Right atrium auricular region (tissue), 2 donors: ENCODE results near the gene PPP1R26. TPM values are rescaled to one million over a fixed set of nuclear protein-coding genes. Genes with fewer than 3 reads are reported as not detected.

Experiments used
- DNase-seq: peaks from one replicate; pipeline ENCODE4 v3.0.0-alpha.2; 2019; ENCODE audit warnings: low spot score
- H3K27ac ChIP-seq, 2 donors: fragments of 200-600 bp; sonication (generic); 1 replicate in 1 of 2; 2 replicates in 1 of 2; pipeline ENCODE4 v1.5.1; 2016 to 2019
- H3K27me3 ChIP-seq, 2 donors: fragments of 200-600 bp; sonication (generic); one replicate each; pipeline versions ENCODE4 v1.5.1 to v1.6.0; 2017 to 2019
- H3K36me3 ChIP-seq: fragments of 200-600 bp; sonication (generic); one replicate; pipeline ENCODE4 v1.5.1; 2016
- H3K4me1 ChIP-seq, 2 donors: fragments of 200-600 bp; sonication (generic); one replicate each; pipeline versions ENCODE4 v1.5.1 to v1.6.0; 2017 to 2019
- H3K4me3 ChIP-seq, 2 donors: fragments of 200-600 bp; sonication (generic); 1 replicate in 1 of 2; 2 replicates in 1 of 2; pipeline ENCODE4 v1.5.1; 2017 to 2019; ENCODE audit warnings: mild to moderate bottlenecking in 1 of 2, moderate library complexity in 1 of 2
- H3K9me3 ChIP-seq, 2 donors: fragments of 200-600 bp; sonication (generic); one replicate each; pipeline ENCODE4 v1.5.1; 2019
- CTCF ChIP-seq, 2 donors: fragments of 200-600 bp; sonication (generic); IDR thresholded peaks; one replicate each; pipeline ENCODE4 v1.5.1; 2019; ENCODE audit warnings: antibody characterized with exemption in 2 of 2
- total RNA-seq, 2 donors: library from RNA; depleted of rRNA; stranded (reverse); fragments of >200 nt; gene quantifications; one replicate each; pipeline ENCODE4 v1.1.0, GENCODE V29; 2016

Gene PPP1R26
- total RNA-seq, 2 donors from 2014 or later: 17.4 to 18.7 TPM

GRCh38 chr9:135498381-135499126 is 19.0 kb downstream of the PPP1R26 start:
- Histone ChIP-seq H3K27ac (no peak overlapping the region), H3K36me3 (peaks cover 10% of the 10 kb centered on the region), H3K27me3 (no peaks in the 10 kb centered on the region), H3K9me3 (no peaks in the 10 kb centered on the region), H3K4me1 (peaks cover 0 to 28% of the 10 kb centered on the region in 2 donors), H3K4me3 (no peak overlapping the region)
- DNase-seq: no peak
- no peak for TF ChIP-seq CTCF (IDR thresholded peaks at IDR 0.05)

- TF ChIP-seq CTCF (IDR thresholded peaks at IDR 0.05): no peak
- peak overlapping the region; percentile 73 to 85 for H3K27ac ChIP-seq
- no peaks in the 10 kb centered on the region for H3K27me3 ChIP-seq
- H3K4me1 ChIP-seq: peaks cover 0 to 30% of the 10 kb centered on the region in 2 donors
- peaks cover 19% of the 10 kb centered on the region for H3K36me3 ChIP-seq
- peak overlapping the region; percentile 85 to 99 for H3K4me3 ChIP-seq
- H3K9me3 ChIP-seq: no peaks in the 10 kb centered on the region
- DNase-seq: peak; percentile 95
Observed at GRCh38 chr9:135499326-135500070, 19.9 kb downstream of the PPP1R26 start.

- Histone ChIP-seq H3K36me3 (peaks cover 20% of the 10 kb centered on the region), H3K4me3 (peak overlapping the region; percentile 85 to 99), H3K4me1 (peaks cover 0 to 35% of the 10 kb centered on the region in 2 donors), H3K27me3 (no peaks in the 10 kb centered on the region), H3K27ac (peak overlapping the region; percentile 73 to 85), H3K9me3 (no peaks in the 10 kb centered on the region)
- DNase-seq: no peak
- no peak for TF ChIP-seq CTCF (IDR thresholded peaks at IDR 0.05)
Observed at GRCh38 chr9:135500071-135500524, 20.5 kb downstream of the PPP1R26 start.

GRCh38 chr9:135500525-135501260 is 21.1 kb downstream of the PPP1R26 start, which contains the start of gene MRPS2:
MRPS2 (plus strand) TSS chr9:135500682; CDS start chr9:135500711, 29 bp downstream.
- Histone ChIP-seq H3K36me3 (peaks cover 20% of the 10 kb centered on the region), H3K9me3 (no peaks in the 10 kb centered on the region), H3K4me3 (peak within 1 kb of the TSS; percentile 85 to 99), H3K4me1 (peaks cover 0 to 35% of the 10 kb centered on the region in 2 donors), H3K27me3 (no peaks in the 10 kb centered on the region), H3K27ac (peak within 1 kb of the TSS; percentile 73 to 85)
- DNase-seq: peak; percentile 74
- peak; percentile 91 to 93 for TF ChIP-seq CTCF (IDR thresholded peaks at IDR 0.05)

- Histone ChIP-seq H3K27ac (peak overlapping the region; percentile 73 to 85), H3K27me3 (no peaks in the 10 kb centered on the region), H3K4me1 (peaks cover 0 to 35% of the 10 kb centered on the region in 2 donors), H3K4me3 (peak overlapping the region; percentile 85 to 99), H3K36me3 (peaks cover 20% of the 10 kb centered on the region), H3K9me3 (no peaks in the 10 kb centered on the region)
- no peak for TF ChIP-seq CTCF (IDR thresholded peaks at IDR 0.05)
- DNase-seq: no peak
Observed at GRCh38 chr9:135501261-135502167, 21.9 kb downstream of the PPP1R26 start.
